Activated naive CD4-positive, alpha-beta T cell treated with anti-CD3 and anti-CD28 coated beads for 36 hours (primary cell): ENCODE results near the gene RIC8B. TPM values are rescaled to one million over a fixed set of nuclear protein-coding genes. Genes with fewer than 3 reads are reported as not detected.
A peak's percentile ranks its signal among the peaks of the same experiment; 100 is the strongest.
"Not testable (repeated sequence)": the region's sequence is repeated elsewhere in the genome, so short reads cannot be mapped to it uniquely, and the experiment has no call there.

Experiments
- CTCF ChIA-PET: fragments of 350-600 bp; sonication (Branson Sonifier 250); formaldehyde crosslinking; loops from one replicate; lab custom pipeline; 2021; ENCODE audit warnings: antibody characterized with exemption; lab: Charles Lee
- DNase-seq: peaks from one replicate; pipeline ENCODE4 v3.0.0-alpha.2; 2020
- H3K27ac Mint-ChIP-seq: one replicate; pipeline ENCODE4 v1.8.0; 2021; ENCODE audit warnings: mild to moderate bottlenecking, mixed read lengths
- H3K27me3 Mint-ChIP-seq: one replicate; pipeline ENCODE4 v1.8.0; 2021; ENCODE audit warnings: low read depth, mixed read lengths
- H3K36me3 Mint-ChIP-seq: one replicate; pipeline ENCODE4 v1.8.0; 2021; ENCODE audit warnings: low read depth, mixed read lengths
- H3K4me1 Mint-ChIP-seq: one replicate; pipeline ENCODE4 v1.8.0; 2021; ENCODE audit warnings: low read depth, mixed read lengths
- H3K4me3 Mint-ChIP-seq: one replicate; pipeline ENCODE4 v1.8.0; 2021; ENCODE audit warnings: mild to moderate bottlenecking, moderate library complexity, mixed read lengths
- H3K9me3 Mint-ChIP-seq: one replicate; pipeline ENCODE4 v1.8.0; 2021; ENCODE audit warnings: mixed read lengths
- intact Hi-C: fragments of 100-400 bp; cut with micrococcal nuclease; formaldehyde crosslinking; loops from one replicate; pipeline ENCODE4 v1.15.1; 2023
- total RNA-seq, 2 experiments: library from RNA; stranded (reverse); gene quantifications; one replicate each; pipeline ENCODE4 v1.2.3, GENCODE V29; 2021

The RIC8B gene
- 1 to 10 TPM; 7.3 to 8.1 TPM for total RNA-seq

GRCh38 chr12:106774005-106774807 lies at the start of gene RIC8B:
Gene RIC8B, plus strand, starts transcription at chr12:106774682. Its CDS starts 64 bp downstream, at chr12:106774746.
- DNase-seq = peak; percentile 92
- intact Hi-C loops = loop anchor here (1.0 to 10.0 kb wide), 9 partner anchors 14 to 529 kb away; partner anchors contain the start of genes CKAP4, CRY1, MTERF2 and POLR3B
- Mint-ChIP-seq H3K27me3 (no peaks in the 10 kb centered on the region), H3K36me3 (peaks cover 10% of the 10 kb centered on the region), H3K4me3 (peak within 1 kb of the TSS; percentile 99), H3K9me3 (no peaks in the 10 kb centered on the region), H3K4me1 (peaks cover 22% of the 10 kb centered on the region), H3K27ac (peak within 1 kb of the TSS; percentile 97)
- CTCF ChIA-PET = interaction anchor here (1.4 kb wide), 1 partner anchor 8 kb away, joined by 5 read pairs; no protein-coding TSS in a partner anchor

GRCh38 chr12:106724934-106725333 lies 49.5 kb upstream of the RIC8B start:
- Mint-ChIP-seq H3K36me3 (no peaks in the 10 kb centered on the region), H3K27ac (no peak overlapping the region), H3K4me3 (no peak overlapping the region), H3K27me3 (no peaks in the 10 kb centered on the region), H3K4me1 (peaks cover 2% of the 10 kb centered on the region), H3K9me3 (no peaks in the 10 kb centered on the region)
- CTCF ChIA-PET = interaction anchor here (0.6 kb wide), 1 partner anchor 311 kb away, joined by 3 read pairs; no protein-coding TSS in a partner anchor
- intact Hi-C loops = loop anchor here (5.0 to 10.0 kb wide), 3 partner anchors 117 to 340 kb away; no protein-coding TSS in a partner anchor
- DNase-seq = no peak

- H3K4me3 Mint-ChIP-seq, H3K36me3 Mint-ChIP-seq, H3K9me3 Mint-ChIP-seq, H3K4me1 Mint-ChIP-seq, H3K27me3 Mint-ChIP-seq, H3K27ac Mint-ChIP-seq, DNase-seq: not testable (repeated sequence)
- CTCF ChIA-PET = interaction anchor here (0.6 kb wide), 1 partner anchor 116 kb away, joined by 3 read pairs; no protein-coding TSS in a partner anchor
- intact Hi-C loops = loop anchor here (10.0 kb wide), 1 partner anchor 342 kb away; no protein-coding TSS in a partner anchor
These were observed 47.8 kb upstream of the RIC8B start for GRCh38 chr12:106726603-106727202.

GRCh38 chr12:106729611-106730010 lies 44.9 kb upstream of the RIC8B start:
- H3K9me3 Mint-ChIP-seq = no peaks in the 10 kb centered on the region
- no peak overlapping the region for H3K4me3 Mint-ChIP-seq
- no peaks in the 10 kb centered on the region for H3K27me3 Mint-ChIP-seq
- no peaks in the 10 kb centered on the region for H3K36me3 Mint-ChIP-seq
- CTCF ChIA-PET = interaction anchor here (1.0 kb wide), 1 partner anchor 12 kb away, joined by 5 read pairs; no protein-coding TSS in a partner anchor
- no peak overlapping the region for H3K27ac Mint-ChIP-seq
- H3K4me1 Mint-ChIP-seq = peaks cover 2% of the 10 kb centered on the region
- intact Hi-C loops = loop anchor here (10.0 kb wide), 1 partner anchor 345 kb away; no protein-coding TSS in a partner anchor
- DNase-seq = no peak

- Mint-ChIP-seq H3K9me3 (no peaks in the 10 kb centered on the region), H3K27me3 (no peaks in the 10 kb centered on the region), H3K4me1 (peaks cover 4% of the 10 kb centered on the region), H3K36me3 (no peaks in the 10 kb centered on the region), H3K27ac (no peak overlapping the region), H3K4me3 (no peak overlapping the region)
- intact Hi-C loops = no loop called here
- no peak for DNase-seq
- CTCF ChIA-PET = no interaction called here
These were observed 41.6 kb upstream of the RIC8B start for GRCh38 chr12:106732890-106733289.

- DNase-seq = no peak
- H3K27ac Mint-ChIP-seq = no peak overlapping the region
- peaks cover 4% of the 10 kb centered on the region for H3K4me1 Mint-ChIP-seq
- intact Hi-C loops = no loop called here
- no peaks in the 10 kb centered on the region for H3K36me3 Mint-ChIP-seq
- H3K27me3 Mint-ChIP-seq = no peaks in the 10 kb centered on the region
- H3K4me3 Mint-ChIP-seq = no peak overlapping the region
- no peaks in the 10 kb centered on the region for H3K9me3 Mint-ChIP-seq
- CTCF ChIA-PET = no interaction called here
These were observed 40.8 kb upstream of the RIC8B start for GRCh38 chr12:106733660-106734059.

GRCh38 chr12:106736051-106736957 lies 38.2 kb upstream of the RIC8B start:
- Mint-ChIP-seq H3K27ac (no peak overlapping the region), H3K4me1 (peaks cover 4% of the 10 kb centered on the region), H3K27me3 (no peaks in the 10 kb centered on the region), H3K36me3 (no peaks in the 10 kb centered on the region), H3K4me3 (no peak overlapping the region), H3K9me3 (no peaks in the 10 kb centered on the region)
- intact Hi-C loops = loop anchor here (1.0 kb wide), 2 partner anchors 105 to 184 kb away; no protein-coding TSS in a partner anchor
- CTCF ChIA-PET = interaction anchor here (0.6 to 1.7 kb wide), 6 partner anchors 41 to 206 kb away, joined by 3 to 6 read pairs (median 3); no protein-coding TSS in a partner anchor
- DNase-seq = peak; percentile 49

- Mint-ChIP-seq H3K4me3 (no peak overlapping the region), H3K27me3 (no peaks in the 10 kb centered on the region), H3K27ac (no peak overlapping the region), H3K9me3 (no peaks in the 10 kb centered on the region), H3K4me1 (peaks cover 4% of the 10 kb centered on the region), H3K36me3 (no peaks in the 10 kb centered on the region)
- CTCF ChIA-PET = interaction anchor here (0.6 kb wide), 1 partner anchor 12 kb away, joined by 4 read pairs; no protein-coding TSS in a partner anchor
- DNase-seq = no peak
- intact Hi-C loops = no loop called here
These were observed 35.2 kb upstream of the RIC8B start for GRCh38 chr12:106739318-106739717.

- DNase-seq = no peak
- CTCF ChIA-PET = interaction anchor here (0.6 to 0.7 kb wide), 2 partner anchors 95 to 458 kb away, joined by 3 read pairs; no protein-coding TSS in a partner anchor
- H3K4me1 Mint-ChIP-seq = peaks cover 4% of the 10 kb centered on the region
- H3K36me3 Mint-ChIP-seq = no peaks in the 10 kb centered on the region
- H3K27ac Mint-ChIP-seq = no peak overlapping the region
- intact Hi-C loops = no loop called here
- no peaks in the 10 kb centered on the region for H3K9me3 Mint-ChIP-seq
- H3K27me3 Mint-ChIP-seq = no peaks in the 10 kb centered on the region
- no peak overlapping the region for H3K4me3 Mint-ChIP-seq
These were observed 34.5 kb upstream of the RIC8B start for GRCh38 chr12:106739815-106740530.

- DNase-seq = no peak
- Mint-ChIP-seq H3K4me3 (no peak overlapping the region), H3K27ac (no peak overlapping the region), H3K4me1 (peaks cover 4% of the 10 kb centered on the region), H3K27me3 (no peaks in the 10 kb centered on the region), H3K36me3 (no peaks in the 10 kb centered on the region), H3K9me3 (no peaks in the 10 kb centered on the region)
- intact Hi-C loops = no loop called here
- CTCF ChIA-PET = interaction anchor here (0.8 kb wide), 1 partner anchor 11 kb away, joined by 5 read pairs; no protein-coding TSS in a partner anchor
These were observed 33.7 kb upstream of the RIC8B start for GRCh38 chr12:106740818-106741217.

GRCh38 chr12:106741247-106741646 lies 33.2 kb upstream of the RIC8B start:
- Mint-ChIP-seq H3K27me3 (no peaks in the 10 kb centered on the region), H3K27ac (no peak overlapping the region), H3K36me3 (no peaks in the 10 kb centered on the region), H3K4me1 (peaks cover 4% of the 10 kb centered on the region), H3K4me3 (no peak overlapping the region), H3K9me3 (no peaks in the 10 kb centered on the region)
- intact Hi-C loops = no loop called here
- CTCF ChIA-PET = interaction anchor here (0.8 kb wide), 1 partner anchor 12 kb away, joined by 5 read pairs; no protein-coding TSS in a partner anchor
- DNase-seq = no peak
